Activated T-cell treated with anti-CD3 and anti-CD28 coated beads, Interleukin-2, amount 50 U/mL, for 4 hours (primary cell): Measurements from ENCODE around the gene MRPL17. TPM values are rescaled to one million over a fixed set of nuclear protein-coding genes. Genes with fewer than 3 reads are reported as not detected.

Experiments
- ATAC-seq, 2 donors: fragments of 200-7000 bp; cut with Tn5 transposase; one replicate each; pipeline ENCODE4 v1.10.0; 2021
- DNase-seq: peaks from one replicate; pipeline ENCODE4 v3.0.0-alpha.2; 2020
- H3K27me3 Mint-ChIP-seq: one replicate; pipeline ENCODE4 v1.8.0; 2021; ENCODE audit warnings: low read depth, mixed read lengths
- H3K36me3 Mint-ChIP-seq: one replicate; pipeline ENCODE4 v1.8.0; 2022; ENCODE audit warnings: mixed read lengths; ENCODE audit not compliant: insufficient read depth
- H3K4me1 Mint-ChIP-seq: one replicate; pipeline ENCODE4 v1.8.0; 2021; ENCODE audit warnings: low read depth, mixed read lengths
- H3K4me3 Mint-ChIP-seq: one replicate; pipeline ENCODE4 v1.8.0; 2021; ENCODE audit warnings: mild to moderate bottlenecking, moderate library complexity, mixed read lengths
- H3K9me3 Mint-ChIP-seq: one replicate; pipeline ENCODE4 v1.8.0; 2021; ENCODE audit warnings: mixed read lengths
- total RNA-seq, 3 donors: library from RNA; stranded (reverse); gene quantifications; one replicate each; pipeline ENCODE4 v1.2.1, GENCODE V29; 2021

The MRPL17 gene
- total RNA-seq, 3 donors from 2014 or later = 149 to 162 (median 156) TPM

GRCh38 chr11:6638429-6638828, 44.7 kb downstream of the MRPL17 start:
- Mint-ChIP-seq H3K9me3 (no peaks in the 10 kb centered on the region), H3K36me3 (no peaks in the 10 kb centered on the region), H3K27me3 (no peaks in the 10 kb centered on the region), H3K4me1 (no peaks in the 10 kb centered on the region), H3K4me3 (no peak overlapping the region)
- DNase-seq (no peak), ATAC-seq (no peak)

- Mint-ChIP-seq H3K27me3 (no peaks in the 10 kb centered on the region), H3K9me3 (no peaks in the 10 kb centered on the region), H3K4me3 (no peak overlapping the region), H3K36me3 (no peaks in the 10 kb centered on the region), H3K4me1 (no peaks in the 10 kb centered on the region)
- no peak for ATAC-seq
- DNase-seq = no peak
Measured at GRCh38 chr11:6637871-6638270, 45.3 kb downstream of the MRPL17 start.

DNA sequence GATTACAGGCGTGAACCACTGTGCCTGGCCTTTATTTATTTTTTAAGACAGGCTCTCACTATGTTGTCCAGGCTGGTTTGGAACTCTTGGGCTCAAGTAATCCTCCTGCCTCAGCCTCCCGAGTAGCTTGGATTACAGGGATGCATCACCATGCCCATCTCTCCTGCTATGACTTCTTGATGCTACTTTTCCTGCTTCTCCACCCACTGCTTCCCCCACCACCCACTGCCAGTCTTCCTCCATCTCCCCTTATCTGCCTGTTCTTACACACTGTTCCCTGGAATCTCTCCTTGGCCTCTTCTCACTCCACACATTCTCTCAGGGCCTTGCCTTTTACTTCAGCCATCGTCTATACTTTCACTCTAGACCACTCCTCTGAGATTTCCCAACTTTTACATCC, 46.7 kb downstream of the MRPL17 start:
- Mint-ChIP-seq H3K36me3 (no peaks in the 10 kb centered on the region), H3K9me3 (no peaks in the 10 kb centered on the region), H3K4me1 (no peaks in the 10 kb centered on the region), H3K4me3 (no peak overlapping the region), H3K27me3 (no peaks in the 10 kb centered on the region)
- no peak for DNase-seq
- ATAC-seq = no peak

GRCh38 chr11:6635082-6635932, 47.8 kb downstream of the MRPL17 start:
- peaks cover 1% of the 10 kb centered on the region for H3K36me3 Mint-ChIP-seq
- no peaks in the 10 kb centered on the region for H3K9me3 Mint-ChIP-seq
- DNase-seq (no peak), ATAC-seq (no peak)
- H3K4me1 Mint-ChIP-seq = no peaks in the 10 kb centered on the region
- H3K27me3 Mint-ChIP-seq = no peaks in the 10 kb centered on the region
- H3K4me3 Mint-ChIP-seq = no peak overlapping the region

DNA sequence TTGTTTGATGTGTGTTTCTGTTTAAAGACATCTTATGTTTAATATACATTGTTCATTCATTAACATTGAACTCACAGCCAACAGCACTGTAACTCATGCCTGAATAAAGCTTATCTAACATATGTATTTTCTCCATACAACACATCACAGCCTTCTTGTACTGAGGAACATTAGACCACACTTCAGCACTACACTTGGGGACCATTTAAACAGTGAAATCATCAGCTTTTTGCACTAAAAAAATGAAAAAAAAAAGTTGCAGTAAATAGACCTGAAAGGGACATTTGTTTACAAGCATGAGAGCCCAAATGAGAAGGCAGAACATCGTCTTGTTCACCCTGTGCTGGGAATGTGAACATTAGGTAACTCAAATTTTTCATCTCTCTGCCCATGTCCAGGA, 48.6 kb downstream of the MRPL17 start:
- Mint-ChIP-seq H3K27me3 (no peaks in the 10 kb centered on the region), H3K4me3 (no peak overlapping the region), H3K4me1 (no peaks in the 10 kb centered on the region), H3K9me3 (no peaks in the 10 kb centered on the region), H3K36me3 (peaks cover 1% of the 10 kb centered on the region)
- ATAC-seq = no peak
- no peak for DNase-seq

DNA sequence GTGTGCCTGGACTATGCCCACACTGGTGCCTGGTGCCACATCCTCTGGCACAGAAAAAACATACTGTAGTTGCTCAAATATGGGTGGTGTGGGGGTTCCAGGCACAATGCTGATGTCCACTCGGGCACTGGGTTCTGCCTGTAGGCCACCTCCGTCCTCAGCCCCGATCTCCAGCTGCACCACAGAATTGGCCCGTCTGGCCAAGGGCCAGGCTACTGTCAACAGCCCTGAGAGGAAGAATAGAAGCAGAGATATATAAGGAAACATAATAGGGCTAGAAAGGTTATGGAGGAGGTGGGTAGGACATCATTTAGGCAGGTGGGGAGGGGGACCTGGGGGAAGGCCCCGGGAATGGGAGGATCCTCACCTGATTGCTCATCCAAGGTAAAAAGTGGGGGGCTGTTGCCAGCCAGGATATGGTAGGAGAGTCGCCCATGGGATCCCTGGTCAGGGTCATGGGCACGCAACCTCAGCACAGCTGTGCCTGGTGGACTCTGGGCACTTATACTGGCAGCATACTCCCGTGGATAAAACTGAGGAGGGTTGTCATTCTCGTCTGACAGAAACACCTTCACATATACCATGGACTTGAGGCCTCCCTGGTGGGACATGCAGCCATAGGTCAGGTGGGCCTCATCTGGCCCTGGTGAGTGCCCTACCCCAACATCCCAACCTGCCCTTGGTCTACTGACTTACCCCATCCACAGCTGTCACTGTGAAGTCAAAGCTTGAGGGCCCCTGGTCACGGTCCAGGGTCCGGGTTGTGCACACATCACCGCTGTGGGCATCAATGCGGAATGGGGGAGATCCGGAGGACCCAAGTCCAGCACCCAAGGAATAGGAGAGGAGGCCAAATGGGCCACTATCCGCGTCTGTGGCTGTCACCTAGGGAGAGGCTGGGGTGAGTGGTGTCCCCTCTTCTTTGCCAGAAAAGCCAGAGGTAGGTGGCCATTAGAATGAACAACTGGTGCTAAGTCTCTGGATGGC, 49.4 kb downstream of the MRPL17 start:
- no peaks in the 10 kb centered on the region for H3K27me3 Mint-ChIP-seq
- DNase-seq = no peak
- H3K36me3 Mint-ChIP-seq = peaks cover 1% of the 10 kb centered on the region
- ATAC-seq = no peak
- H3K4me1 Mint-ChIP-seq = no peaks in the 10 kb centered on the region
- no peaks in the 10 kb centered on the region for H3K9me3 Mint-ChIP-seq
- H3K4me3 Mint-ChIP-seq = no peak overlapping the region

GRCh38 chr11:6632116-6633073, 50.7 kb downstream of the MRPL17 start:
- DNase-seq = no peak
- peaks cover 10% of the 10 kb centered on the region for H3K4me1 Mint-ChIP-seq
- H3K9me3 Mint-ChIP-seq = no peaks in the 10 kb centered on the region
- H3K27me3 Mint-ChIP-seq = no peaks in the 10 kb centered on the region
- ATAC-seq = no peak
- H3K4me3 Mint-ChIP-seq = no peak overlapping the region
- peaks cover 1% of the 10 kb centered on the region for H3K36me3 Mint-ChIP-seq

GRCh38 chr11:6631361-6631890, 51.7 kb downstream of the MRPL17 start:
- DNase-seq (no peak), ATAC-seq (no peak)
- H3K4me3 Mint-ChIP-seq = no peak overlapping the region
- H3K27me3 Mint-ChIP-seq = no peaks in the 10 kb centered on the region
- H3K4me1 Mint-ChIP-seq = peaks cover 20% of the 10 kb centered on the region
- H3K9me3 Mint-ChIP-seq = no peaks in the 10 kb centered on the region
- H3K36me3 Mint-ChIP-seq = peaks cover 1% of the 10 kb centered on the region

- H3K4me1 Mint-ChIP-seq = peaks cover 21% of the 10 kb centered on the region
- H3K9me3 Mint-ChIP-seq = no peaks in the 10 kb centered on the region
- peaks cover 1% of the 10 kb centered on the region for H3K36me3 Mint-ChIP-seq
- DNase-seq (no peak), ATAC-seq (no peak)
- no peak overlapping the region for H3K4me3 Mint-ChIP-seq
- no peaks in the 10 kb centered on the region for H3K27me3 Mint-ChIP-seq
Measured at GRCh38 chr11:6630632-6631291, 52.4 kb downstream of the MRPL17 start.

Other genes starting within 250 kb of the MRPL17 start
- 1 to 10 TPM in 1 of 3 donors, under 1 TPM in 2; 0.71 to 2.0 (median 0.96) TPM for gene HPX, start 242.4 kb downstream of the MRPL17 start, total RNA-seq
- 1 to 10 TPM; 3.2 to 4.3 (median 3.6) TPM for gene TRIM3, start 209.4 kb downstream of the MRPL17 start, total RNA-seq
- gene ARFIP2, start 202.0 kb downstream of the MRPL17 start, total RNA-seq = 10 to 100 TPM; 55.4 to 59.6 (median 56.5) TPM
- 10 to 100 TPM; 45.4 to 48.5 (median 48.1) TPM for gene TIMM10B, start 201.8 kb downstream of the MRPL17 start, total RNA-seq
- gene DNHD1, start 186.1 kb downstream of the MRPL17 start, total RNA-seq = 1 to 10 TPM; 6.0 to 6.7 (median 6.1) TPM
- 10 to 100 TPM; 37.8 to 48.2 (median 41.4) TPM for gene RRP8, start 79.7 kb downstream of the MRPL17 start, total RNA-seq
- gene ILK, start 79.6 kb downstream of the MRPL17 start, total RNA-seq = 10 to 100 TPM; 38.6 to 48.9 (median 45.0) TPM
- 100 to 1,000 TPM; 163 to 191 (median 188) TPM for gene TAF10, start 71.1 kb downstream of the MRPL17 start, total RNA-seq
- gene TPP1, start 63.9 kb downstream of the MRPL17 start, total RNA-seq = 10 to 100 TPM; 25.4 to 35.6 (median 27.3) TPM
- under 1 TPM; 0.28 to 0.40 (median 0.33) TPM for gene DCHS1, start 27.5 kb downstream of the MRPL17 start, total RNA-seq
- gene OR2AG2, start 88.6 kb upstream of the MRPL17 start, total RNA-seq = under 1 TPM in 1 of 3 donors, not detected in 2; 0.16 TPM
- not detected for gene OR2AG1, start 99.7 kb upstream of the MRPL17 start, total RNA-seq
- gene OR6A2, start 116.3 kb upstream of the MRPL17 start, total RNA-seq = not detected
- not detected for gene OR10A5, start 162.3 kb upstream of the MRPL17 start, total RNA-seq
- gene OR10A2, start 179.7 kb upstream of the MRPL17 start, total RNA-seq = not detected
- gene OR10A4, start 193.3 kb upstream of the MRPL17 start, total RNA-seq = not detected
- not detected for gene OR2D2, start 209.2 kb upstream of the MRPL17 start, total RNA-seq
- not detected for gene OR2D3, start 237.7 kb upstream of the MRPL17 start, total RNA-seq
- under 1 TPM; 0.05 to 0.76 (median 0.40) TPM for gene ZNF215, start 243.1 kb upstream of the MRPL17 start, total RNA-seq